ENCODE results near the gene BCL10.

BCL10 gene

DNA sequence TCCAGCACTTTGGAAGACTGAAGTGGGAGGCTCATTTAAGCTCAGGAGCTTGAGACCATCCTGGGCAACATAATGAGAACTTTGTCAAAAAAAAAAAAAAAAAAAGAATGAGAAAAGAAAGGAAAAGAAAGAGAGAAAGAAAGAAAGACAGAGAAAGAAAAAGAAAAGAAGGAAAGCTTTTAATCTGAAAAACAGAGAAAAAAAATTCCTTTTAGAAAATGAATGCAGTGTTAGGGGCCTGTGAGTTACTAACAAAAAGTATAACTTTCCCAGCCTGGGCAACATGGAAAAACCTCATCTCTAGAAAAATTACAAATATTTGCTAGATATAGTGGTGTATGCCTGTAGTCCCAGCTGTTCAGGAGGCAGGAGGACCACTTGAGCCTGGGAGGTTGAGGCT is 59.7 kb downstream of the BCL10 start:
- DNase-seq (ENCODE audit: extremely low read depth, low read depth) = no peak
- H3K4me3 ChIP-seq (replicated peaks; ENCODE audit: low read depth, low read length) = no peak overlapping the region
- TF ChIP-seq, protein P1, sequence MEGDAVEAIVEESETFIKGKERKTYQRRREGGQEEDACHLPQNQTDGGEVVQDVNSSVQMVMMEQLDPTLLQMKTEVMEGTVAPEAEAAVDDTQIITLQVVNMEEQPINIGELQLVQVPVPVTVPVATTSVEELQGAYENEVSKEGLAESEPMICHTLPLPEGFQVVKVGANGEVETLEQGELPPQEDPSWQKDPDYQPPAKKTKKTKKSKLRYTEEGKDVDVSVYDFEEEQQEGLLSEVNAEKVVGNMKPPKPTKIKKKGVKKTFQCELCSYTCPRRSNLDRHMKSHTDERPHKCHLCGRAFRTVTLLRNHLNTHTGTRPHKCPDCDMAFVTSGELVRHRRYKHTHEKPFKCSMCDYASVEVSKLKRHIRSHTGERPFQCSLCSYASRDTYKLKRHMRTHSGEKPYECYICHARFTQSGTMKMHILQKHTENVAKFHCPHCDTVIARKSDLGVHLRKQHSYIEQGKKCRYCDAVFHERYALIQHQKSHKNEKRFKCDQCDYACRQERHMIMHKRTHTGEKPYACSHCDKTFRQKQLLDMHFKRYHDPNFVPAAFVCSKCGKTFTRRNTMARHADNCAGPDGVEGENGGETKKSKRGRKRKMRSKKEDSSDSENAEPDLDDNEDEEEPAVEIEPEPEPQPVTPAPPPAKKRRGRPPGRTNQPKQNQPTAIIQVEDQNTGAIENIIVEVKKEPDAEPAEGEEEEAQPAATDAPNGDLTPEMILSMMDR (IDR thresholded peaks at IDR 0.05; ENCODE audit: low read depth, low read length, missing control alignments) = no peak
